CD4-positive, alpha-beta T cell treated with Interferon gamma for 1 hour (primary cell): ENCODE results near the gene CARD10.

Experiments used
- DNase-seq: peaks from one replicate; pipeline ENCODE4 v3.0.0-alpha.2; 2020

Gene CARD10

GRCh38 chr22:37525073-37525745, 6.0 kb upstream of the CARD10 start:
- no peak for DNase-seq

GRCh38 chr22:37522482-37522881, 3.3 kb upstream of the CARD10 start:
- no peak for DNase-seq

DNA sequence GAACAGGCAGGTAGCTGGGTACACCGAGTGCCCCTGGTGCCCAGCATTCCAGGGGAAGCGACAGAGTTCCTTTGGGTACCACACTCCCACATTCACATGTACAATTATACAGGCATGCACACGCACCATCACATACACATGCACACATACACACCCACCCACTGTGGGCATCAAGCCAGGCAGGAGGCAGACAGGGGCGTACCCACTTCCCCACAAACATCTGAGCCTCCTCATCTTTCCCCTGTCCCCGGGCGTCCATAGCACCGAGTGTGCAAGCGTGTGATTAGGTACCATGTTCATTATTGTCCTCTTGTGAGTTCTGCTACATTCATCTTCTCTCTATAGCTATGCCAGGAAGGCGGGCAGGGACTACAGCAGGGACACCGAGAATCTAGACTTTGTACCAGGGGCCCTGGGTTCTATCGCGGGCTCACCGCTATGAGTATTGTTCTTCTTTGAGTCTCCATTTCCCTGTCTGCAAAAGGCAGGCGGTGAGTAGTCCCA, 2.1 kb upstream of the CARD10 start:
- no peak for DNase-seq

DNA sequence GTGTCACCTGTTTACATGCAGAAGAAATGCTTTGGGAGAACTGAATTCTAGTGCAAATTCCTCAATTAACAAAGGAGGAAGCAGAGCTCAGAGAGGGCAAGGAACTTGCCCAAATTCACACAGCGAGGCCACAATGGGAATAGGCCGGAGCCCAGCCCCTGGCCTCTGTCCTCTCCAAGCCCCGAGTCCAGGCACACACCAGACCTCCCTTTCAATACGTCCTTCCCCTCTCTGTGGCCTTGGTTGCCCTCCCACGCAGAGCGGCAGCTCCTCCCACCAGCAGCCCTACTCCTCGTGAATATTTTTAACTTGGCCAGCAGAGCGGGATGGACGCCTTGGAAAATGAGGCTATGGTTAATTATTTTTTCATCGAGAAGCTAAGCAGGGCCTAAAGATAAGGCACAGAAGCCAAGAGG, 1.6 kb upstream of the CARD10 start:
- DNase-seq, result no peak

DNA sequence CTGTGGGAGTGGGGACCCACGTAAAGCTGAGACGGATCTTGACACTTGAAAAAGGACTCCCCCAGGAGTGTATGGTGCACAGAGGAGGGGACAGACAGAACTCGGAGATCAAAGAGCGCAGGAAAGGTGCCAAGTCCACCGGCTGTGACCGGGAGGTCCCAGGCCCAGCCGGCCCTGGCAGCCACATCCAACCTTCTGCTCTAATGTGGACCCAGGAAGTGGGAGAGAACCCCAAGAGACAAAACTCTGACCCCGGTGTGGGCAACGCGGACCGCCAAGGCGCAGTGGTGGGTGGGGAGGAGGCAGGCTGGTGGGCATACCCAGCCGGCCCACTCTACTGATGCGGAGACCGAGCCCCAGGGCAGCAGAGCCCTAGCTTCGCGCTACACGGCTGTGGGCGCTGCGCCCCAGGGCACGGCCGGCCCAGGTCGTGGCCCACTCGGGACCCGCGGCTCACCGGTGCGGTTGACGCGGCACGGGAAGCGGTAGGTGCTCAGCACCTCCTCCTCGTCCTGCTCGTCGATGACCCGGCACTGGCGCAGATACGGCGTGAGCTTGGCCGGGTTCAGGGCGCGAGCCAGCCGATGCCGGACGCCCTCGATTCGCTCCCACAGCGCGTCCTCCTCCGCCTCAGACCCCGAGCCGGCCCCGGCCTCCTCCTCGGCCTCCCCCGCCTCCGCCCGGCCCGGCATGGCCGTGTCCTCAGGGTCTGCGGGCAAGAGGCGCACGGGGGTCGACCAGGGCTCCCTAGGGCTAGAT, 527 bp downstream of the CARD10 start:
- no peak for DNase-seq

DNA sequence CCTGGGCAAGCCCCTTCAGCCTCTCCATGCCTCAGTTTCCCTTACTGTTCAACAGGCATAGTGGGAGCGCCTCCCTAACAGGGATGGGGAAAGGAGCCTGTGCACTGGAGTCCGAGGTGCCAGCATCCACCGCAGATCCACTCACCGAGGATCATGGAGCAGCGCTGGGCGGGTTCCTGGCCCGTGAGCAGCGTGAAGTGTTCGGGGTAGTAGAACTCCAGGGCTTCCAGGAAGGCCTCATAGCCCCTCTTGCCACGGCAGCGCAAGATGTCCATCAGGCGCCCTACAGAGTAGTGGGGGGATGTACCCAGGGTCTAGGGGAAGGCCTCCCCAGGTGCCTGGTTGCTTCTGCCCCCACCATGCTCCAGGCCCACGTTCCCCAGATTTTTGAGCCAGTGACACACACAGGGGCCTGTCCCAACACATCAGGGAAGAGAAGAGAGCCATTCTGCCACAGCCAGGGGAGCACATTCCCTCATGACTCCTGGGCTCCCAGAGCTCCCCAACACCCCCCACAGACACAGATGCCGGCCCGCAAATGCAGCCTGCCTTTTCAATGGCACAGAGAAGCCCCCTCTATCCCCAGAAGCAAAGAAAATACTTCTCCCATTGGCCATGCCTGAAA, 1.3 kb downstream of the CARD10 start:
- no peak for DNase-seq

DNA sequence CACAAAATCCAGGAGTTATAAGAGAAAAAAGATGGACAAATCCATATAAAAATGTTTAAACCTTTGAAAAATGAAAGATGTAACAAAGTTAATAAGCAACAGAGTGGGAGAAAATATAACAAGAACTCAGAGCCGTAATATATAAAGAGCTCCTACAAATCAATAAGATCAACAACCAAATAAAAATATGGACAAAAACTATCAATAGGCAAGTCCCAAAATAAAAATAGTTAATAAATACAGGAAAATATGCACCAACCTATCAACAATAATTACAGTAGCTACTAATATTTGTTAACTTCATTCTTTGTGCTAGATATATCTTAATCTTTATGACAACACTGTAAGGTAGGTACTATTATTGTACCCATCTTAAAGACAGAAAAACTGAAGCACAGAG, 2.8 kb downstream of the CARD10 start:
- no peak for DNase-seq

DNA sequence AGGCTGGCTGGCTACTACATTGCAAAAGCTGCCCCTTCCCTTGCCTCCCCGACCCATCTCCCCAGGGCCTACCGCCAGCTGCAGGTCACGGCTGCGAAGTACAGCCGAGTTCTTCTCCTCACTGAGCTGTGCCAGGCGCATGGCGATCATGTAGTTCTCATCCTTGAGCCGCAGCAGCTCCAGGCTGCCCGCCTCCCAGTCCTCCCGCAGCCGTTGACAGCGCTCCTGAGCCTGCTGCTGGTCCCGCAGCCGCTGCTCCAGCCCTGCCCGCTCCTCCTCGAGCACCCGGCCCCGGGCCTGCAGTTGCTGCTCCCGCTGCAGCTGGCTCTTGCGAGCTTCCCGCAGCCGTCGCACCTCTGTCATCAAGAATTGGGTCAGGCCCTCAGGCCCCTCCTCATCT, 3.3 kb downstream of the CARD10 start:
- DNase-seq, result no peak

- DNase-seq, result no peak
Observed at GRCh38 chr22:37514526-37515051, 4.6 kb downstream of the CARD10 start.

DNA sequence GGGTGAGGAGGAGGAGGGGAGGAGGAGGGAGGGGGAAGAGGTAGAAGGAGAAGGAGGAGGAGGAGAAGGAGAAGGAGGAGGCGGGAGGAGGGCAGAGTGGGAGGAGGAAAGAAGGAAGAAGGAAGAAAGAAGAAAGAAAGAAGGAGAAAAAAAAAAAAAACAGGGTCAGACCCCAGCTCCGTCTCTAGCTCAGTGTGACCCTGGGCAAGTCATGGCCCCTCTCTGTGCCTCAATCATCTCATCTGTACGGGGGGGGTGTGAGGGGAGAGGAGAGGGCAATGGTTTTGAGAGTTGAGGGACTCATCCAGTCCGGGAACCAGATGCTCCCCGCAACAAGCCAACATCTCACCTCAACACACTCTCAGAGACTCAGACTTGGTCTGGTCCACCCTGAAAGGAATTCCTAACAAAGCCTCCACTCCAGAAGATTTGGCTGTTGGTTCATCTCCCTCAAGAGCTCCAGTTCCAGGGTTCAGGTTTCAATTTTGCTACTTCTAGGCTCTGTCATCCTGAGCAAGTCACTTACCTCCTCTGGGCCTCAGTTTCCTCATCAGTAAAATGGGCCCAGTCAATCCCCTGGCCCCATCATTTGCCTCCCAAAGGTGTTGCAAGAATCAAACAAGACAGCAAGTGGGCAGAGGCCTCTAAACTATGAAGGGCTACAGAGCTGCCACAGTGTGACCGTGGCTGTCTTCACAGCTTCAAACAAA, 7.7 kb downstream of the CARD10 start:
- DNase-seq, result no peak

- no peak for DNase-seq
Observed at GRCh38 chr22:37510091-37510490, 9.1 kb downstream of the CARD10 start.

- no peak for DNase-seq
Observed at GRCh38 chr22:37509059-37509860, 10.0 kb downstream of the CARD10 start.

- DNase-seq, result no peak
Observed at GRCh38 chr22:37508431-37508992, 10.7 kb downstream of the CARD10 start.

GRCh38 chr22:37507731-37508130, 11.5 kb downstream of the CARD10 start:
- DNase-seq, result no peak

DNA sequence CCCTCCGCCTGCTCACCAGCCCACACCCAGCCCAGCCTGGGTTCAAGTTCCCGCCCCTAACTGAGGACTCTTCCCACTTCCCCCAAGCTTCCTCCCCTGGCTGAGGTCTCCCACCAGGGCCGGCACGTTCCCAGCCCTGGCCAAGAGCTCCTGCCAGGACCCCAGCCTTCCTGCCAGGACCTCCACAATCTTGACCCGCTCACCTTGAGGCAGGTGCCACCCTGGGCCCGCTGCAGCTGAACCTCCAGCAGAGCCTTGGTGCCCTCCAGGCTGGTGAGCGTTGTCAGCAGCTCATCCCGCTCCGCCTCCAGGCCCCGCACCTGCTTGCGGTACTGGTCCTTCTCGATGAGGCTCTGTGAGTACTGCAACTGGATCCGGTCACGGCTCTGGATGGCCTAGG, 13.2 kb downstream of the CARD10 start:
- DNase-seq, result no peak

- no peak for DNase-seq
Observed at GRCh38 chr22:37505565-37505964, 13.7 kb downstream of the CARD10 start.

DNA sequence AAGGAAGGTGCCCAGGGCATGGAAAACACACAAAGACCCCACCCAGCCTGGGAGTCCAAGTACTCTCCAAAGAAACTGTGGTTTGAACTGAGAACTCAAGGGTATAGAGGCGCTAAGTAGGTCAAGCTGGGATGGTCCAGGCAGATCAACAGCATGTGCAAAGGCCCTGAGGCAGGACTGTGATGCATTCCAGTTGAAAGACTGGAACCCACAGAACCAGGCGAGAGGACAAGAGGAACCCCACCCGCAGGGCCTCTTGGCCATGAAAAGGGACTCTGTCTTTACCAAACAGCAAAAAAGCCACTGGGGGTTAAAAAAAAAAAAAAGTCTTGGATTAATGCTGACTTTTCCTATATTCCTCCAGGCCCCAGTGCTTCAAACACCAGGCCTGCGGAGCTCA, 14.3 kb downstream of the CARD10 start:
- DNase-seq, result no peak

DNA sequence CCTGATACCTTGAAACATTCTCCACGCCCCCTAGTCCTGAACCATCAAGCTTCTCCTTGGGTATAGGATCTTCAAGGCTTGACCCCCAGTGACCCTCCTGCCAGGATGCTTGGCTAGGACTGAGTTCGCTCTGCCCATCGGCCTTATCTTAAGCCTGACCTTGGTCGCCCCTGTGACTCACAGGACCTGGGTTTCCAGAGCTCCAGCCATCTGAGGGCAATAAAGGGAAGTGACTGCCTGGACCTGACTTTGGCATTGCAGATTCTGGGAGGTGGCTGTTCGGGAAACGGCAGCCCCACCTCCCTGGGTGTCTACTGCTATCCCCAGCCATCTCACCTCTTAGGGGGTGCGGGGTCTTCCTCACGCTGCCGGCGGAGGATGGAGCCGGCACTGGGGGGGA, 15.4 kb downstream of the CARD10 start:
- no peak for DNase-seq

- DNase-seq, result no peak
Observed at GRCh38 chr22:37503183-37503683, 16.0 kb downstream of the CARD10 start.

DNA sequence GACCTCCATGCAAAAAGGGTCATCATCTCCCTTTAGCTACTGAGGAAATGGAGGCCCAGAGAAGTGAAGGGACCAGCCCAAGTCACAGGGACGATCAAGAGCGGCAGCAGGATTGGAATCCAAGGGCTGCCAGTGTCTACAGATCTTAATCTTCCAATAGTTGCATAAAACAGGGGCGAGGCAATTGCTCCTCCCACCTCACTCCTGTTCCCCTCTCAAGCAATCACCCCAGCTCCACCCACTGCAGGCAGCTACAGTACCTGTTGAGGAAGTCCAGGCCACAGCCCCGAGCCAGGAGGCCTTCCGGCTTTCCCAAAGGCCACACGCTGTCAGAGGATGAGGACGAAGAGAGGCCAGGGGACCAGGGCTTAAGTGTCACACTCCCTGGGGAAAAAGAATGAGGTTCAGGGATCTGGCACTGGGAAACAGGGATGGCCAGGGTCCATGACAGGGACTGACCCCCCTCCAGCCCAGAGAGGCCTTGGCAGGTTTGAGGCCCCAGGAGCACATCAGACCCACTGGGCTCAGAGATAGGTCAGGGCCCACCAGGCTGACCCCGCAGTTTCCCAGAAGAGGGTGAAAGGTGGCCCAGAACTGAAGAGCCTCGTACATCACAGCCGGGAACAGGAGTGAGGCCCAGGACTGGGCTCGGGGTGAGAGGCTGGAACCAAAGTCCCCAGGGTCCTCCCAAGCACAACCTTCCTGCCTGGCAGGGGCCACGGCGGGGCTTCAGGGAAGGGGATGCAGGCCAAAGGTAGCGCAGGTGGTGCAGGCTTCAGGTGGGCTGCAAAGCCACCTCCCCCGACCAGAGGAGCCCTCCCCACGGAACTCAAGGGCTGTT, 16.7 kb downstream of the CARD10 start:
- no peak for DNase-seq
